H9 (cell line): ENCODE measurements around the gene ACTBL2. TPM values are rescaled to one million over a fixed set of nuclear protein-coding genes. Genes with fewer than 3 reads are reported as not detected.
A peak's percentile ranks its signal among the peaks of the same experiment; 100 is the strongest.
"Not testable (repeated sequence)": the region's sequence is repeated elsewhere in the genome, so short reads cannot be mapped to it uniquely, and the experiment has no call there.

Source experiments
- DNase-seq: peaks from one replicate; pipeline ENCODE4 v3.0.0-alpha.2; 2017
- H2AFZ ChIP-seq: one replicate; pipeline ENCODE4 v1.6.1; 2013; ENCODE audit warnings: mild to moderate bottlenecking, low read length, control low read depth, moderate library complexity
- H2AK5ac ChIP-seq: 2 replicates; pipeline ENCODE4 v1.6.1; 2013; ENCODE audit warnings: low read length, control low read depth, mixed read lengths; ENCODE audit not compliant: insufficient read length
- H2BK120ac ChIP-seq: one replicate; pipeline ENCODE4 v1.6.1; 2013; ENCODE audit warnings: low read depth, mild to moderate bottlenecking, low read length, control low read depth, inconsistent platforms; ENCODE audit not compliant: poor library complexity, severe bottlenecking
- H2BK12ac ChIP-seq: 2 replicates; pipeline ENCODE4 v1.6.1; 2013; ENCODE audit warnings: low read length, control low read depth, mixed read lengths, low read depth; ENCODE audit not compliant: insufficient read length
- H2BK15ac ChIP-seq: 2 replicates; pipeline ENCODE4 v1.6.1; 2013; ENCODE audit warnings: low read depth, low read length, control low read depth
- H2BK20ac ChIP-seq: one replicate; pipeline ENCODE4 v1.6.1; 2013; ENCODE audit warnings: low read depth, mild to moderate bottlenecking, low read length, control low read depth, inconsistent platforms; ENCODE audit not compliant: poor library complexity, severe bottlenecking
- H2BK5ac ChIP-seq: 2 replicates; pipeline ENCODE4 v1.6.1; 2013; ENCODE audit warnings: low read length, control low read depth, mixed read lengths; ENCODE audit not compliant: insufficient read length
- H3K14ac ChIP-seq: 2 replicates; pipeline ENCODE4 v1.6.1; 2013; ENCODE audit warnings: low read length, control low read depth; ENCODE audit not compliant: insufficient read depth
- H3K18ac ChIP-seq: 2 replicates; pipeline ENCODE4 v1.6.1; 2013; ENCODE audit warnings: low read depth, mild to moderate bottlenecking, mixed read lengths, low read length, control low read depth; ENCODE audit not compliant: insufficient read length
- H3K23ac ChIP-seq: 2 replicates; pipeline ENCODE4 v1.6.1; 2013; ENCODE audit warnings: low read length, control low read depth, mixed read lengths, low read depth; ENCODE audit not compliant: insufficient read length
- H3K23me2 ChIP-seq: 2 replicates; pipeline ENCODE4 v1.6.1; 2013; ENCODE audit warnings: low read depth, mild to moderate bottlenecking, mixed read lengths, low read length, control low read depth; ENCODE audit not compliant: insufficient read length, poor library complexity, severe bottlenecking
- H3K27ac ChIP-seq: 2 replicates; pipeline ENCODE4 v1.5.1; 2013; ENCODE audit warnings: low read length, control low read depth, mixed read lengths, low read depth; ENCODE audit not compliant: insufficient read length
- H3K27me3 ChIP-seq: 2 replicates; pipeline ENCODE4 v1.6.1; 2013; ENCODE audit warnings: low read length, control low read depth, inconsistent platforms; ENCODE audit not compliant: insufficient read depth
- H3K4ac ChIP-seq: 2 replicates; pipeline ENCODE4 v1.6.1; 2013; ENCODE audit warnings: low read depth, mild to moderate bottlenecking, control low read depth, inconsistent platforms, low read length, moderate library complexity
- H3K4me1 ChIP-seq: 2 replicates; pipeline ENCODE4 v1.6.1; 2013; ENCODE audit warnings: low read length, control low read depth, inconsistent platforms; ENCODE audit not compliant: insufficient read depth
- H3K4me2 ChIP-seq: 2 replicates; pipeline ENCODE4 v1.6.1; 2013; ENCODE audit warnings: low read length, control low read depth, mixed read lengths; ENCODE audit not compliant: insufficient read length, insufficient read depth
- H3K56ac ChIP-seq: 2 replicates; pipeline ENCODE4 v1.6.1; 2013; ENCODE audit warnings: low read depth, mild to moderate bottlenecking, mixed read lengths, low read length, control low read depth; ENCODE audit not compliant: insufficient read length
- H3K79me1 ChIP-seq: 2 replicates; pipeline ENCODE4 v1.6.1; 2013; ENCODE audit warnings: low read depth, mild to moderate bottlenecking, moderate library complexity, low read length, control low read depth, inconsistent platforms; ENCODE audit not compliant: insufficient read depth, poor library complexity, severe bottlenecking
- H3K79me2 ChIP-seq: 2 replicates; pipeline ENCODE4 v1.6.1; 2013; ENCODE audit warnings: low read length, control low read depth, inconsistent platforms; ENCODE audit not compliant: insufficient read depth
- H3K9ac ChIP-seq: 2 replicates; pipeline ENCODE4 v1.6.1; 2013; ENCODE audit warnings: low read length, control low read depth, mixed read lengths; ENCODE audit not compliant: insufficient read length; ENCODE audit errors: extremely low read depth
- H3K9me3 ChIP-seq: one replicate; pipeline ENCODE4 v1.6.1; 2013; ENCODE audit warnings: low read depth, low read length, inconsistent platforms; ENCODE audit not compliant: control insufficient read depth
- H3T11ph ChIP-seq: one replicate; pipeline ENCODE4 v1.6.1; 2013; ENCODE audit warnings: mild to moderate bottlenecking, low read length, control low read depth, inconsistent platforms
- H4K20me1 ChIP-seq: one replicate; pipeline ENCODE4 v1.6.1; 2013; ENCODE audit not compliant: control insufficient read depth, insufficient read length, insufficient read depth
- H4K5ac ChIP-seq: 2 replicates; pipeline ENCODE4 v1.6.1; 2013; ENCODE audit warnings: low read depth, mild to moderate bottlenecking, mixed read lengths, low read length, control low read depth; ENCODE audit not compliant: insufficient read length
- H4K8ac ChIP-seq: replicated peaks from 2 replicates; pipeline ENCODE4 v1.6.1; 2013; ENCODE audit warnings: low read length, control low read depth, mixed read lengths, low read depth; ENCODE audit not compliant: insufficient read length
- H4K91ac ChIP-seq: 2 replicates; pipeline ENCODE4 v1.6.1; 2013; ENCODE audit warnings: low read depth, mild to moderate bottlenecking, moderate library complexity, mixed read lengths, low read length, control low read depth; ENCODE audit not compliant: insufficient read length
- H3K27ac Mint-ChIP-seq, 3 experiments: 2 replicates in 2 of 3; 3 replicates in 1 of 3; pipeline ENCODE4 v1.8.0; 2020 to 2021; ENCODE audit warnings: mixed read lengths in 3 of 3, mild to moderate bottlenecking in 1 of 3, moderate library complexity in 1 of 3
- H3K27me3 Mint-ChIP-seq: 2 replicates; pipeline ENCODE4 v1.8.0; 2021; ENCODE audit warnings: low read depth, mild to moderate bottlenecking, moderate library complexity, mixed read lengths
- H3K36me3 Mint-ChIP-seq, 3 experiments: 2 replicates in 2 of 3; 3 replicates in 1 of 3; pipeline ENCODE4 v1.8.0; 2020 to 2021; ENCODE audit warnings: low read depth in 3 of 3, mixed read lengths in 3 of 3; ENCODE audit not compliant: insufficient read depth in 1 of 3
- H3K4me1 Mint-ChIP-seq, 2 experiments: 2 replicates each; pipeline ENCODE4 v1.8.0; 2020; ENCODE audit warnings: mixed read lengths in 2 of 2
- H3K4me3 Mint-ChIP-seq, 2 experiments: 2 replicates in 1 of 2; 3 replicates in 1 of 2; pipeline ENCODE4 v1.8.0; 2020 to 2021; ENCODE audit warnings: mild to moderate bottlenecking in 2 of 2, mixed read lengths in 2 of 2, moderate library complexity in 1 of 2
- H3K9me3 Mint-ChIP-seq, 2 experiments: 2 replicates in 1 of 2; 3 replicates in 1 of 2; pipeline ENCODE4 v1.8.0; 2020; ENCODE audit warnings: mild to moderate bottlenecking in 2 of 2, mixed read lengths in 2 of 2, moderate library complexity in 1 of 2
- WGBS: extraction: QIAGEN DNeasy Blood & Tissue Kit; methylation state at CpG from one replicate; pipeline ENCODE4 v1.1.7; 2013; ENCODE audit warnings: missing lambda C conversion rate, low lambda C conversion rate, mixed read lengths; ENCODE audit not compliant: insufficient read length; ENCODE audit errors: extremely low coverage; 5-methylcytosine and 5-hydroxymethylcytosine counted together
- total RNA-seq: library from RNA; stranded (reverse); gene quantifications from 2 replicates; pipeline ENCODE4 v1.2.1, GENCODE V29; 2021
- TF ChIP-seq, protein P1 (sequence below): fragments of 200-600 bp; sonication (generic); conservative IDR thresholded peaks from 3 replicates; pipeline ENCODE4 v1.8.0; 2021; ENCODE audit warnings: antibody characterized with exemption, mild to moderate bottlenecking

The ACTBL2 gene
- total RNA-seq, 1 experiment from 2014 or later = not detected

DNA sequence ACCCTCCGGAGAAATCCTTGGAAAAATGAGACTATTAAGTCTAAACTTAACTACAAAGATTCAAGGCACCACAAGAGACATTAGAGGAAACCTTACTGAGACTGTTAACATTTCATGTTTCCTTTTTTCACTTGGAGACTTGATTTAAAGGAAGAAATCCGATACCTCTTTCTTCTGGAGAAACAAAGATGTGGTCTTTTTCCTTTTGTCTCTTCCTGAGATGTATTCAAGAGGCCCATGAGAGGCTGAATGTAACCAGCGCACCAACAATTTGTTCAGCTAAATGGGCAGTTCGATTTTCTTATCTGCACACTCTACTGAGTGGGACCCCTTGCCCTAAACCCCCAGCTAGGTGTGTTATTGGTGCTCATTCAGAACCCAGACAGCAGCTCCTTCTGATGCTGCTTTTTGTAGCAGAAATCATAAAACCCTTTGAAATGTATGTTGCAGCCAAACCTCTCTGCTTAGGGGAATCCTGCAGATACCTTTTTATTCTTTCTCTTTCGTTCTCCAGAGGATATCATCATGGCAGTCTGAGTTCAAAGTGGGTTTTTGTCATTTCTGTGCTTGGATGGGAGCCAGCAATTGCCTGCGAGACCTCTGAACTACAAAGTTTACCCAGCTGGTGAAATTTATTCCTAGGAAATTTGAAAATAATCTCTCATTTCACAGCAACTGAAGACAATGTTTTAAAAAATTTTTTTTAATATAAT lies 41.9 kb upstream of the ACTBL2 start:
- H4K5ac ChIP-seq = no peak overlapping the region

DNA sequence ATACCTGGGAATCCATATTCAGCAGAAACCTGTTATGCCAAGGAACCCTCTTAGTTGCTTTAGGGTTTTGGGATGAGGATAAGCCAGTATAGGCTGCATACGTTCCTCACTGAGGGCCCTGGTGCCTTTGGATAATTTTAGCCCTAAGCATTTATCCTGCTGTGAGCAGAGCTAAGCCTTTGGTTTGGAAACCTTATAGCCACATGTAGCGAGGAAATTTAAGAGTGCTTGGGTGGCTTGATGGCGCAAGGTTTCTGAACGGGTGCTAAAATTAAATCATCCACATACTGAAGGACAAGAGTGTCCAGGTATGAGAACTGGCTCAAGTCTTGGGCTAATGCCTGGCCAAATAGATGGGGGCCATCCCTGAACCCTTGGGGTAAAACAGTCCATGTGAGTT lies 39.9 kb upstream of the ACTBL2 start:
- not testable (repeated sequence) for H2AFZ ChIP-seq, H2BK20ac ChIP-seq, H4K5ac ChIP-seq, H3K27me3 ChIP-seq, H3K27me3 Mint-ChIP-seq, H2BK15ac ChIP-seq, H2BK5ac ChIP-seq, H3K79me2 ChIP-seq, H2AK5ac ChIP-seq, H3K23me2 ChIP-seq, H3K23ac ChIP-seq, H3T11ph ChIP-seq, H3K79me1 ChIP-seq, H3K4me2 ChIP-seq, H3K4me1 ChIP-seq, DNase-seq, H4K20me1 ChIP-seq, H3K27ac ChIP-seq, H3K9me3 ChIP-seq, H4K91ac ChIP-seq, H3K9ac ChIP-seq, H3K27ac Mint-ChIP-seq, H3K4ac ChIP-seq, H3K18ac ChIP-seq, H3K4me3 Mint-ChIP-seq, H4K8ac ChIP-seq, H2BK120ac ChIP-seq, H3K14ac ChIP-seq, H2BK12ac ChIP-seq, H3K56ac ChIP-seq
- Mint-ChIP-seq H3K4me1 (peaks cover 18 to 19% of the 10 kb centered on the region in 2 experiments), H3K36me3 (peaks cover 8 to 23% (median 19%) of the 10 kb centered on the region in 3 experiments), H3K9me3 (peaks cover 22 to 31% of the 10 kb centered on the region in 2 experiments)
- WGBS = no CpG with 5 or more reads among the region's 4 CpGs

More for the DNA sequence above, 41.9 kb upstream of the ACTBL2 start:
- Mint-ChIP-seq H3K4me3 (no peak overlapping the region), H3K9me3 (peaks cover 12 to 18% of the 10 kb centered on the region in 2 experiments), H3K27me3 (no peaks in the 10 kb centered on the region), H3K4me1 (peaks cover 18 to 19% of the 10 kb centered on the region in 2 experiments), H3K36me3 (peaks cover 0 to 10% (median 7%) of the 10 kb centered on the region in 3 experiments; a peak in 4 of 7 replicates), H3K27ac (no peak overlapping the region)
- H3K4ac ChIP-seq = no peak overlapping the region
- H2BK20ac ChIP-seq = no peak overlapping the region
- H3K56ac ChIP-seq = no peak overlapping the region
- no peak overlapping the region for H3K18ac ChIP-seq
- no peaks in the 10 kb centered on the region for H4K20me1 ChIP-seq
- H2BK120ac ChIP-seq = no peak overlapping the region
- no peak overlapping the region for H3K4me2 ChIP-seq
- H2BK15ac ChIP-seq = no peak overlapping the region
- TF ChIP-seq, protein P1, sequence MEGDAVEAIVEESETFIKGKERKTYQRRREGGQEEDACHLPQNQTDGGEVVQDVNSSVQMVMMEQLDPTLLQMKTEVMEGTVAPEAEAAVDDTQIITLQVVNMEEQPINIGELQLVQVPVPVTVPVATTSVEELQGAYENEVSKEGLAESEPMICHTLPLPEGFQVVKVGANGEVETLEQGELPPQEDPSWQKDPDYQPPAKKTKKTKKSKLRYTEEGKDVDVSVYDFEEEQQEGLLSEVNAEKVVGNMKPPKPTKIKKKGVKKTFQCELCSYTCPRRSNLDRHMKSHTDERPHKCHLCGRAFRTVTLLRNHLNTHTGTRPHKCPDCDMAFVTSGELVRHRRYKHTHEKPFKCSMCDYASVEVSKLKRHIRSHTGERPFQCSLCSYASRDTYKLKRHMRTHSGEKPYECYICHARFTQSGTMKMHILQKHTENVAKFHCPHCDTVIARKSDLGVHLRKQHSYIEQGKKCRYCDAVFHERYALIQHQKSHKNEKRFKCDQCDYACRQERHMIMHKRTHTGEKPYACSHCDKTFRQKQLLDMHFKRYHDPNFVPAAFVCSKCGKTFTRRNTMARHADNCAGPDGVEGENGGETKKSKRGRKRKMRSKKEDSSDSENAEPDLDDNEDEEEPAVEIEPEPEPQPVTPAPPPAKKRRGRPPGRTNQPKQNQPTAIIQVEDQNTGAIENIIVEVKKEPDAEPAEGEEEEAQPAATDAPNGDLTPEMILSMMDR = no peak
- no peak overlapping the region for H2BK12ac ChIP-seq
- H3K9me3 ChIP-seq = no peaks in the 10 kb centered on the region
- H3K4me1 ChIP-seq = peaks cover 5% of the 10 kb centered on the region; the same call in 1 of the 2 replicates
- H3K79me2 ChIP-seq = no peaks in the 10 kb centered on the region
- H3K23me2 ChIP-seq = no peaks in the 10 kb centered on the region
- no peak overlapping the region for H3K14ac ChIP-seq
- no peak overlapping the region for H3K27ac ChIP-seq
- no peak overlapping the region for H3K23ac ChIP-seq
- WGBS = no CpG with 5 or more reads among the region's 6 CpGs
- H3T11ph ChIP-seq = no peak overlapping the region
- H3K79me1 ChIP-seq = no peaks in the 10 kb centered on the region
- H2BK5ac ChIP-seq = no peak overlapping the region
- H2AFZ ChIP-seq = peak overlapping the region; percentile 82
- no peak for DNase-seq
- no peaks in the 10 kb centered on the region for H3K27me3 ChIP-seq
- H4K91ac ChIP-seq = no peak overlapping the region
- H4K8ac ChIP-seq = no peak overlapping the region
- no peak overlapping the region for H2AK5ac ChIP-seq
- no peak overlapping the region for H3K9ac ChIP-seq
